WTC11 (cell line): ENCODE data around the gene MB.

ENCODE experiments used
- AFF4 ChIP-seq: sonication (generic); formaldehyde crosslinking; IDR thresholded peaks from 2 replicates; pipeline ENCODE4 v1.8.1; 2023; ENCODE audit warnings: mild to moderate bottlenecking, missing genetic modification reagents, borderline replicate concordance
- CTCF ChIP-seq: fragments of 200-600 bp; IDR thresholded peaks from 2 replicates; pipeline ENCODE4 v1.8.0; 2022; ENCODE audit warnings: antibody characterized with exemption
- JUN ChIP-seq: sonication (generic); formaldehyde crosslinking; IDR thresholded peaks from 2 replicates; pipeline ENCODE4 v1.8.0; 2023; ENCODE audit warnings: mild to moderate bottlenecking, missing genetic modification reagents
- TF ChIP-seq, protein P1 (sequence below): sonication (generic); formaldehyde crosslinking; IDR thresholded peaks from 2 replicates; pipeline ENCODE4 v1.8.0; 2023; ENCODE audit warnings: missing genetic modification reagents, mild to moderate bottlenecking, borderline replicate concordance
- TF ChIP-seq, protein P2 (sequence below): sonication (generic); formaldehyde crosslinking; IDR thresholded peaks from 2 replicates; pipeline ENCODE4 v1.8.0; 2022; ENCODE audit warnings: missing genetic modification reagents
- TF ChIP-seq, protein P3 (sequence below): sonication (generic); formaldehyde crosslinking; IDR thresholded peaks from 2 replicates; pipeline ENCODE4 v1.8.0; 2022; ENCODE audit warnings: mild to moderate bottlenecking, missing genetic modification reagents

GRCh38 chr22:35589756-35590093, 27.4 kb downstream of the MB start:
- TF ChIP-seq JUN (CRISPR knock-in tag) (no peak), CTCF (no peak), AFF4 (CRISPR knock-in tag) (no peak)
- TF ChIP-seq, protein P1, sequence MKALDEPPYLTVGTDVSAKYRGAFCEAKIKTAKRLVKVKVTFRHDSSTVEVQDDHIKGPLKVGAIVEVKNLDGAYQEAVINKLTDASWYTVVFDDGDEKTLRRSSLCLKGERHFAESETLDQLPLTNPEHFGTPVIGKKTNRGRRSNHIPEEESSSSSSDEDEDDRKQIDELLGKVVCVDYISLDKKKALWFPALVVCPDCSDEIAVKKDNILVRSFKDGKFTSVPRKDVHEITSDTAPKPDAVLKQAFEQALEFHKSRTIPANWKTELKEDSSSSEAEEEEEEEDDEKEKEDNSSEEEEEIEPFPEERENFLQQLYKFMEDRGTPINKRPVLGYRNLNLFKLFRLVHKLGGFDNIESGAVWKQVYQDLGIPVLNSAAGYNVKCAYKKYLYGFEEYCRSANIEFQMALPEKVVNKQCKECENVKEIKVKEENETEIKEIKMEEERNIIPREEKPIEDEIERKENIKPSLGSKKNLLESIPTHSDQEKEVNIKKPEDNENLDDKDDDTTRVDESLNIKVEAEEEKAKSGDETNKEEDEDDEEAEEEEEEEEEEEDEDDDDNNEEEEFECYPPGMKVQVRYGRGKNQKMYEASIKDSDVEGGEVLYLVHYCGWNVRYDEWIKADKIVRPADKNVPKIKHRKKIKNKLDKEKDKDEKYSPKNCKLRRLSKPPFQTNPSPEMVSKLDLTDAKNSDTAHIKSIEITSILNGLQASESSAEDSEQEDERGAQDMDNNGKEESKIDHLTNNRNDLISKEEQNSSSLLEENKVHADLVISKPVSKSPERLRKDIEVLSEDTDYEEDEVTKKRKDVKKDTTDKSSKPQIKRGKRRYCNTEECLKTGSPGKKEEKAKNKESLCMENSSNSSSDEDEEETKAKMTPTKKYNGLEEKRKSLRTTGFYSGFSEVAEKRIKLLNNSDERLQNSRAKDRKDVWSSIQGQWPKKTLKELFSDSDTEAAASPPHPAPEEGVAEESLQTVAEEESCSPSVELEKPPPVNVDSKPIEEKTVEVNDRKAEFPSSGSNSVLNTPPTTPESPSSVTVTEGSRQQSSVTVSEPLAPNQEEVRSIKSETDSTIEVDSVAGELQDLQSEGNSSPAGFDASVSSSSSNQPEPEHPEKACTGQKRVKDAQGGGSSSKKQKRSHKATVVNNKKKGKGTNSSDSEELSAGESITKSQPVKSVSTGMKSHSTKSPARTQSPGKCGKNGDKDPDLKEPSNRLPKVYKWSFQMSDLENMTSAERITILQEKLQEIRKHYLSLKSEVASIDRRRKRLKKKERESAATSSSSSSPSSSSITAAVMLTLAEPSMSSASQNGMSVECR (CRISPR knock-in tag): no peak
- TF ChIP-seq, protein P2, sequence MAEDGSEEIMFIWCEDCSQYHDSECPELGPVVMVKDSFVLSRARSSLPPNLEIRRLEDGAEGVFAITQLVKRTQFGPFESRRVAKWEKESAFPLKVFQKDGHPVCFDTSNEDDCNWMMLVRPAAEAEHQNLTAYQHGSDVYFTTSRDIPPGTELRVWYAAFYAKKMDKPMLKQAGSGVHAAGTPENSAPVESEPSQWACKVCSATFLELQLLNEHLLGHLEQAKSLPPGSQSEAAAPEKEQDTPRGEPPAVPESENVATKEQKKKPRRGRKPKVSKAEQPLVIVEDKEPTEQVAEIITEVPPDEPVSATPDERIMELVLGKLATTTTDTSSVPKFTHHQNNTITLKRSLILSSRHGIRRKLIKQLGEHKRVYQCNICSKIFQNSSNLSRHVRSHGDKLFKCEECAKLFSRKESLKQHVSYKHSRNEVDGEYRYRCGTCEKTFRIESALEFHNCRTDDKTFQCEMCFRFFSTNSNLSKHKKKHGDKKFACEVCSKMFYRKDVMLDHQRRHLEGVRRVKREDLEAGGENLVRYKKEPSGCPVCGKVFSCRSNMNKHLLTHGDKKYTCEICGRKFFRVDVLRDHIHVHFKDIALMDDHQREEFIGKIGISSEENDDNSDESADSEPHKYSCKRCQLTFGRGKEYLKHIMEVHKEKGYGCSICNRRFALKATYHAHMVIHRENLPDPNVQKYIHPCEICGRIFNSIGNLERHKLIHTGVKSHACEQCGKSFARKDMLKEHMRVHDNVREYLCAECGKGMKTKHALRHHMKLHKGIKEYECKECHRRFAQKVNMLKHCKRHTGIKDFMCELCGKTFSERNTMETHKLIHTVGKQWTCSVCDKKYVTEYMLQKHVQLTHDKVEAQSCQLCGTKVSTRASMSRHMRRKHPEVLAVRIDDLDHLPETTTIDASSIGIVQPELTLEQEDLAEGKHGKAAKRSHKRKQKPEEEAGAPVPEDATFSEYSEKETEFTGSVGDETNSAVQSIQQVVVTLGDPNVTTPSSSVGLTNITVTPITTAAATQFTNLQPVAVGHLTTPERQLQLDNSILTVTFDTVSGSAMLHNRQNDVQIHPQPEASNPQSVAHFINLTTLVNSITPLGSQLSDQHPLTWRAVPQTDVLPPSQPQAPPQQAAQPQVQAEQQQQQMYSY (CRISPR knock-in tag): no peak
- TF ChIP-seq, protein P3, sequence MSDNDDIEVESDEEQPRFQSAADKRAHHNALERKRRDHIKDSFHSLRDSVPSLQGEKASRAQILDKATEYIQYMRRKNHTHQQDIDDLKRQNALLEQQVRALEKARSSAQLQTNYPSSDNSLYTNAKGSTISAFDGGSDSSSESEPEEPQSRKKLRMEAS (CRISPR knock-in tag): no peak
